RKO (cell line): Measurements from ENCODE around the gene ERF.

Source experiments
- DNase-seq: peaks from one replicate; pipeline ENCODE4 v3.0.0-alpha.2; 2016; ENCODE audit warnings: low spot score

ERF gene

GRCh38 chr19:42212886-42213285 lies 42.0 kb downstream of the ERF start:
- no peak for DNase-seq

- no peak for DNase-seq
Measured at GRCh38 chr19:42208612-42209011, 46.3 kb downstream of the ERF start.

GRCh38 chr19:42207767-42208271 lies 47.1 kb downstream of the ERF start:
- peak; percentile 71 for DNase-seq

- no peak for DNase-seq
Measured at GRCh38 chr19:42206871-42207755, 47.8 kb downstream of the ERF start.

- no peak for DNase-seq
Measured at GRCh38 chr19:42204664-42205063, 50.3 kb downstream of the ERF start.

- no peak for DNase-seq
Measured at GRCh38 chr19:42203700-42204099, 51.2 kb downstream of the ERF start.

GRCh38 chr19:42202290-42202880 lies 52.5 kb downstream of the ERF start:
- no peak for DNase-seq

GRCh38 chr19:42201489-42202289 lies 53.2 kb downstream of the ERF start:
- DNase-seq: no peak

GRCh38 chr19:42200116-42200715 lies 54.7 kb downstream of the ERF start:
- DNase-seq: no peak

- no peak for DNase-seq
Measured at GRCh38 chr19:42199440-42200115, 55.4 kb downstream of the ERF start.

GRCh38 chr19:42198676-42199439 lies 56.1 kb downstream of the ERF start:
- DNase-seq: no peak
